T-helper 17 cell (primary cell): ENCODE measurements around the gene DENND11. TPM values are rescaled to one million over a fixed set of nuclear protein-coding genes. Genes with fewer than 3 reads are reported as not detected.

Experiments used
- ATAC-seq: fragments of 150-1000 bp; cut with Tn5 transposase; 2 replicates; pipeline ENCODE4 v1.10.0; 2021; ENCODE audit warnings: mild to moderate bottlenecking, moderate library complexity
- DNase-seq, 3 donors: peaks; one replicate each; pipeline versions ENCODE4 v3.0.0 to v3.0.0-alpha.2; 2020 to 2021
- H3K9me3 ChIP-seq: one replicate; pipeline ENCODE4 v1.7.0; 2013; ENCODE audit warnings: low read length, mild to moderate bottlenecking; ENCODE audit not compliant: control insufficient read depth, poor library complexity, severe bottlenecking
- H3K27ac Mint-ChIP-seq: one replicate; pipeline ENCODE4 v1.8.0; 2022; ENCODE audit warnings: mild to moderate bottlenecking, moderate library complexity, mixed read lengths
- H3K27me3 Mint-ChIP-seq: one replicate; pipeline ENCODE4 v1.8.0; 2022; ENCODE audit warnings: mixed read lengths
- H3K36me3 Mint-ChIP-seq: one replicate; pipeline ENCODE4 v1.8.0; 2022; ENCODE audit warnings: low read depth, mixed read lengths
- H3K4me1 Mint-ChIP-seq: one replicate; pipeline ENCODE4 v1.8.0; 2022; ENCODE audit warnings: mild to moderate bottlenecking, mixed read lengths
- H3K4me3 Mint-ChIP-seq: one replicate; pipeline ENCODE4 v1.8.0; 2022; ENCODE audit warnings: mild to moderate bottlenecking, moderate library complexity, mixed read lengths
- total RNA-seq, 4 donors: library from RNA in 2 of 4; stranded (reverse) in 2 of 4; gene quantifications; one replicate each; pipeline ENCODE4 v1.2.3 and lab custom pipeline; 2022 to 2026

The DENND11 gene
- total RNA-seq, 2 donors from 2014 or later, result 34.1 to 37.6 TPM

DNA sequence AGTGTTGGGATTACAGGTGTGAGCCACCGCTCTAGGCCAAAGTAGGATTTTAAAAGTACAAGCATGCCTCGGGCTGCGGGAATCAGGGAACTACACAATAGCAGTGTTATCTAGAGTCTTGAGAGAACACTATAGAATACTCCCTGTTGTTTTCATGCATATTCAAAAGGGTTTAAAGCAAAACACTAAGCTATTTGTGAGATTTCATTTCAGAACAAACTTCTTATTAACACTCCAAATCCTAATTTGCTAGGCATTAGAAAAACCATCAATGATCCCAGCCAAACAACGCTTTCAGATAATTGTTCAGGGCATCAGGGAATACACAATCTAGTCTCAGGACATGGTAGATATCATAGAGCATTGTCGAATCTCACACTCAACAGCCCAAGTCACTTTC is 13.9 kb downstream of the DENND11 start:
- H3K4me1 Mint-ChIP-seq, result peaks cover 24% of the 10 kb centered on the region
- H3K27me3 Mint-ChIP-seq, result no peaks in the 10 kb centered on the region

DNA sequence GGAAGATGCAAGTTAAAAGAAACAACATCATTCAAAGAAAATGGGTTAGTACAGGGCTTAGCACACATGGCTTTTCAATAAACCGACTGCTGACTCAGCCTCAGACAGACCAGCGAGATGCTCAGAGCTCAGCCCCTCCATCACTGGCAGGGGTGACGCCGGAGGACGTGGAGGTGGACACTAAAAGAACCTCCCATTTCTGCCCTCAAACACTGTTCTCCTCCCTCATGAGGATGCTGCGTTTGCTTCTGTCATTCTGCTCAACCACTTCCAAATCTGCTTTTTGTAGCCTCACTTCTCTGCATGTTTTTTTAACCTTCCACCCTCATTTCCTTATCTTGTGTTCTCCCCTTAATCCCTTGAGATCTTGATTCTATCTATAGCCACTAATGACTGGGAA is 15.3 kb downstream of the DENND11 start:
- no peak overlapping the region for H3K4me3 Mint-ChIP-seq
- no peak for DNase-seq

More for the DNA sequence above, 13.9 kb downstream of the DENND11 start:
- Mint-ChIP-seq H3K36me3 (peaks cover 15% of the 10 kb centered on the region), H3K4me3 (no peak overlapping the region), H3K27ac (no peak overlapping the region)
- ATAC-seq, result no peak
- H3K9me3 ChIP-seq, result no peaks in the 10 kb centered on the region
- DNase-seq, result no peak

DNA sequence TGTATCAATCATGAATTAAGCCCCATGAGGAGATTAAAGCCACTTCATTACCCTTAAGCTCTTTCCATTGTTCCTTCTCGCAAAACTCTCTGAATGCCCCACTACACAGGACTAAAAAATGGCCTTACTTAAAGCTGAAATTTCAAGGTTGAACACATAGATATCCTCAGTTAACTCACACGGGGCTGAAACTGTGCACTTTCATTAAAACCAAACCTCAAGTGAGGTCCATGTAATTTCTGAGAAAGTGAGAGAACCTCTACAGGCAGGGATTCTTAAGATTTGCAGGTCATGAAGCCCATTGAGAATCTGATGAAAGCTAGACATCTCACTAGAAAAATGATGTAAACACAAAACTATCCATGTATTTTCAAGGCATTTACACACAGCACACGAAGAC is 15.9 kb downstream of the DENND11 start:
- no peak for ATAC-seq
- no peak overlapping the region for H3K4me3 Mint-ChIP-seq
- no peaks in the 10 kb centered on the region for H3K9me3 ChIP-seq
- no peak for DNase-seq
- no peak overlapping the region for H3K27ac Mint-ChIP-seq
- peaks cover 17% of the 10 kb centered on the region for H3K4me1 Mint-ChIP-seq
- H3K36me3 Mint-ChIP-seq, result peaks cover 18% of the 10 kb centered on the region
- H3K27me3 Mint-ChIP-seq, result no peaks in the 10 kb centered on the region

More for the DNA sequence above, 15.3 kb downstream of the DENND11 start:
- no peak for ATAC-seq
- H3K4me1 Mint-ChIP-seq, result peaks cover 17% of the 10 kb centered on the region
- H3K36me3 Mint-ChIP-seq, result peaks cover 18% of the 10 kb centered on the region
- peak overlapping the region; percentile 45 for H3K27ac Mint-ChIP-seq
- H3K9me3 ChIP-seq, result no peaks in the 10 kb centered on the region
- H3K27me3 Mint-ChIP-seq, result no peaks in the 10 kb centered on the region

DNA sequence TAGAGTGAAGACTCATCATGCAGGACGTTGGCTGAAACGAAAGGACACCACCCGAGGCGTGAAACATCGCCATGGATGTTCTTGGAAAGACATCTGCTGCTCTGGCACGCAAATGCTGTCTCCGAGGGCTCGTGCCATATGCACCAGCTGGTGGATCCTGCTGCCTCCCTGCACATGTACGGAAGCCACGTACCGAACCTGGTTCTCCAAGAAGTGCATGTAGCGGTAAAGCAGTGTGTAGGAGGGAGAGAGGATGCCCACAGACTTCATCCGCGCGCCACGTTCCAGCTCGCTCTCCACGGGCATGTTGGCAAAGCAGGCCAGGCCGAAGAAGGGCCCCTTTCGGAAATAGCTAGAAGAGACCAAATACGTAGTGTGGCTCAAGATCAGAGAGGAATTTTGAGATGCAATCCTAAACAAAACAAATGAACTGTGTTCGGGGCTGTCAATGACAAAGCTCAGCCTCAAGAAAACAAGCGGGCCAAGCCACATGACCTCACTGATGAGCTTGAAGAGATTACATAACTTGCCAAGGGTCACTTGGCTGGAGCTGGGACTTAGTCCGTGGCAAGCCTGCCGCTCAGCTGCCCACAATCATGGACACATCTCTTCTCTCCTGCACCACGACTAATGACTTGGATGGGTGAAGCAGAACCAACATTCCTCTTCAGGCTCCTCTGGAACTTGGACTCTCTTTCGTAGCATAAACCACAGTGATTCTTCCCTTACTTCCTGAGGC is 16.5 kb downstream of the DENND11 start:
- Mint-ChIP-seq H3K4me3 (no peak overlapping the region), H3K27me3 (no peaks in the 10 kb centered on the region), H3K27ac (no peak overlapping the region), H3K4me1 (peaks cover 17% of the 10 kb centered on the region), H3K36me3 (peaks cover 18% of the 10 kb centered on the region)
- no peak for DNase-seq
- no peak for ATAC-seq
- no peaks in the 10 kb centered on the region for H3K9me3 ChIP-seq

DNA sequence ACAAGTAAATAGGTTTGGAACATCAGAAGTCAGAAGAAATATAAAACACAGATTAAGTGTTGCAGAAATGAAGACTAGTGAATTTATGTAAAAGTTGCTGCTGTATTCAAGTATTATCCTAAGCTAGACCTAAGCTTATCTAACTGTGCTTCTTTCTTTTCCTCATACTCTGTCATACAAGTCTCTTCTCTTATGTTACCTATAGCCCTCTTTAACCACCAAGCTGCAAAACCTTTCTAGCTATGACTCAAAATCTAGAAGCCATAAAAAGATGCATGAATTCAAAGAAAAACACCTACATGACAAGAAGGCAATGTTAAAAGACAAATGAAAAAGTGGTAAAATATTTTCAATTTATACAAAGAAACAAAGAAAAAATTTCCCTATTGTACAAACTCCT is 23.0 kb downstream of the DENND11 start:
- H3K9me3 ChIP-seq, result no peaks in the 10 kb centered on the region
- Mint-ChIP-seq H3K4me1 (peaks cover 13% of the 10 kb centered on the region), H3K36me3 (peaks cover 5% of the 10 kb centered on the region), H3K4me3 (no peak overlapping the region), H3K27ac (no peak overlapping the region), H3K27me3 (no peaks in the 10 kb centered on the region)
- DNase-seq (no peak), ATAC-seq (no peak)

DNA sequence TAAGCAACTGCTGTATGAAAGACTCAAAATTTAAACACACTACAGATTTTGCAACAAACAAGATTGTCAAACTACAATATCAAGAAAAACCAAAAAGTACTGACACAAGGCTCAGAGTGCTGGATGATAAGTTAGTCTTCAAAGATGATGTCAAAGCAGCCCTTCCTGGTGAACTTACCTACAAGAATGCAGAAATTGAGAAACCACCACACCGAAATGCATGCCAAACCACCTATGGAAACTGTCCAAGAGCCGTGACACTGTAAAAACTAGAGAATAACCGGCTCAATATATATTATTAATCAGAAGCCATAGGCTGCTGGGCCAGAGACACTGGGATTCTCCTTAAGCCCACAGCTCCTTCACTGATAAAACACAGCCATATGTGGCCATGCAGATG is 25.3 kb downstream of the DENND11 start:
- ATAC-seq, result no peak
- no peak overlapping the region for H3K27ac Mint-ChIP-seq

DNA sequence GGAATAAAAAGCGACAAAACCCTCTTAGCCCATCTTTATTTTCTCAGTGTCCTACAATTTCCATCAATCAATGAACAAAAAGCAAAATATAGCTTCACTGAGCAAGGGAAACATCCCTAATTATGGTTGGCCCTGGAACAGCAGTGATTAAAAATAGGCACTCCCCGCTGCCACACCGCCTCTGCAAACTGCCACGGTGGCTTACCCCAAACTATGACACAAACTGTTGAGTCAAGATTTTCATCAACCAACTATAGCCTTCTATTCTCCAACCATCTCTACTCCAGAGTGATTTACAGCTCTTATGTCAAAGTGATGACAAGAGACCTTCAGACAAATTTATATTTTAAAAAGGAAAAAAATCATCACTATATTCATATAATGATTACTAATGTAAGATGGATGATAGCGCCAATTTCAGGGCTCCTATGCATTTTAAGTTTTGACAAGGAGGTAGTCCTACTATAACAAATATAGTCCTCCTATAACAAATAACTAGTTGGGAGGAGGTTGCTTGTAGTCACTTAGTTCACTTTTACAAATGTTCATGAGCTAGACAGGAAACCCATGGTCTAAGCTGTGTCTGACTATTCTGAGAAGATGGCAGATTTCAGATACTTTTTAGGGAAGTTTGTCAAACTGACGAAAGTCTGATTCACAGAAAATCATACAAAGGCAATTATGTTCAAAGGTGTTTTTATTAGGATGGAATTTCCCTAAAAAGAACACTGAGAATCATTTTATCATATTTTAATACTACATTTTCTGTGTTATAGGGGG is 26.3 kb downstream of the DENND11 start:
- no peak overlapping the region for H3K4me3 Mint-ChIP-seq
- H3K27me3 Mint-ChIP-seq, result no peaks in the 10 kb centered on the region
- DNase-seq (no peak), ATAC-seq (no peak)
- peaks cover 3% of the 10 kb centered on the region for H3K36me3 Mint-ChIP-seq
- no peak overlapping the region for H3K27ac Mint-ChIP-seq
- H3K9me3 ChIP-seq, result no peaks in the 10 kb centered on the region
- H3K4me1 Mint-ChIP-seq, result peaks cover 13% of the 10 kb centered on the region

More for the DNA sequence above, 25.3 kb downstream of the DENND11 start:
- peaks cover 3% of the 10 kb centered on the region for H3K36me3 Mint-ChIP-seq
- H3K4me1 Mint-ChIP-seq, result peaks cover 13% of the 10 kb centered on the region
- no peaks in the 10 kb centered on the region for H3K27me3 Mint-ChIP-seq
- H3K9me3 ChIP-seq, result no peaks in the 10 kb centered on the region
- DNase-seq, result no peak
- no peak overlapping the region for H3K4me3 Mint-ChIP-seq

DNA sequence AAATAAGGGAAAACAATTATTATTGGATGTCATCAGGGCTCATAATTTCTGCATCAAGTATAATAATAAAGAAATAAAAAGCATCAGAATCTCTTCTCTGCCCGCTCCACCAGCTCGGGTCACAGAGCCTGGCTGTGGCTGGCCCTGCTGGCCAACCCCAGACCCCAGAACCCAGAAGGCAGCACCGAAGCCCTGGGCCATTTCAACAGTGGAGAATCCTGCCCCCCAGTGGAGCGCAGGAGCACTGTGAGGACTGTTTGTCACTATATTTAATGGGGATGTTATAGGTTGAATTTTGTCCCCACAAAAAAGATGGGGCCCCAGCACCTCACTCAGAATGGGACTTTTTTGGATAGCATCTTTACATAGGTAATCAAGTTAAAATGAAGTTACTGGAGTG is 27.3 kb downstream of the DENND11 start:
- Mint-ChIP-seq H3K4me3 (no peak overlapping the region), H3K36me3 (peaks cover 6% of the 10 kb centered on the region), H3K27ac (no peak overlapping the region), H3K27me3 (no peaks in the 10 kb centered on the region), H3K4me1 (peaks cover 9% of the 10 kb centered on the region)
- no peak for DNase-seq
- no peaks in the 10 kb centered on the region for H3K9me3 ChIP-seq
- no peak for ATAC-seq

DNA sequence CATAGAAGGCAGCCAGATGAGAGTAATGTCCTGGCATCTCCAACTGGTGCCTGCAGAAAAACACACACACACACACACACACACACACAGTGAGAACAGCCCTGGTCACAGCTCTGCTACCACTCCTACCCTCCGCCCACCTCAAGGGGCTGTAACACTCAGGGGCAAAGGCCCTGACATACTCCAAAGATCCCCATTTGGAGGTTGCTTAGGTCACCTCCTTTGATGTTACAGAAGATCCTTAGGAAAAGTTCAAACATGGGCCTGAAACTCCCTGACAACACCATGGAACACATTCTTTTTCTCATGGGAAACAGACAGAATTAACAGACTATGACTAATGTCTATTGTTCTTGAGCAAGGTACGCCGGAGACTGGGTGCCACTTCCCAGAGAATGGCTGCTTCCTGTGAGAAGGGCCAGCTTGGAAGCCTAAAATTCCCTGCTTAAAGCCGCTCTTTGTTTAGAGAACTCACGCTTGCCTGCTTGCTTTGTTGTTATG is 27.7 kb downstream of the DENND11 start:
- H3K4me3 Mint-ChIP-seq, result no peak overlapping the region
- ATAC-seq (no peak), DNase-seq (no peak)
- H3K4me1 Mint-ChIP-seq, result peaks cover 9% of the 10 kb centered on the region
- no peaks in the 10 kb centered on the region for H3K27me3 Mint-ChIP-seq
- H3K9me3 ChIP-seq, result no peaks in the 10 kb centered on the region
- H3K27ac Mint-ChIP-seq, result no peak overlapping the region
- peaks cover 6% of the 10 kb centered on the region for H3K36me3 Mint-ChIP-seq

DNA sequence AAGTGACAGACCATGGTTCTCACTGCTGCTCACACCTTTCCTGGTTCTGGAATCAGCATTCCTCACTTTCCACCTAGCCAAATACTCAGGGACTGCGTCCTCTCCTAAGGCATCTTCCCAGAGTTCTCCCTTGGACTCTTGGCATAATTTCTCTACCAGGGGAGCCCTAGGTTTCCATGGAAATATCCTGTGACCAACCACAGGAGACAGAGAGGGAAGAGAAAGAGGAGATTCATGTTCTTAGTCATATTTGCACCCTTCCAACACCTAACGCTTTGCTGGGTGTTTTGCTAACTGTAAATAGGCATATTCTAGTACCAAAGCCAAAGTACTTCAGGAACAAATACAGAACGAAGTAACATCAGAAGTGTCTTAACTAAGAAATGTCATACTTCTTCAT is 28.6 kb downstream of the DENND11 start:
- no peaks in the 10 kb centered on the region for H3K9me3 ChIP-seq
- DNase-seq, result no peak
- no peak for ATAC-seq
- H3K36me3 Mint-ChIP-seq, result peaks cover 8% of the 10 kb centered on the region
- peaks cover 13% of the 10 kb centered on the region for H3K4me1 Mint-ChIP-seq
- no peak overlapping the region for H3K27ac Mint-ChIP-seq
- no peak overlapping the region for H3K4me3 Mint-ChIP-seq
- H3K27me3 Mint-ChIP-seq, result no peaks in the 10 kb centered on the region

DNA sequence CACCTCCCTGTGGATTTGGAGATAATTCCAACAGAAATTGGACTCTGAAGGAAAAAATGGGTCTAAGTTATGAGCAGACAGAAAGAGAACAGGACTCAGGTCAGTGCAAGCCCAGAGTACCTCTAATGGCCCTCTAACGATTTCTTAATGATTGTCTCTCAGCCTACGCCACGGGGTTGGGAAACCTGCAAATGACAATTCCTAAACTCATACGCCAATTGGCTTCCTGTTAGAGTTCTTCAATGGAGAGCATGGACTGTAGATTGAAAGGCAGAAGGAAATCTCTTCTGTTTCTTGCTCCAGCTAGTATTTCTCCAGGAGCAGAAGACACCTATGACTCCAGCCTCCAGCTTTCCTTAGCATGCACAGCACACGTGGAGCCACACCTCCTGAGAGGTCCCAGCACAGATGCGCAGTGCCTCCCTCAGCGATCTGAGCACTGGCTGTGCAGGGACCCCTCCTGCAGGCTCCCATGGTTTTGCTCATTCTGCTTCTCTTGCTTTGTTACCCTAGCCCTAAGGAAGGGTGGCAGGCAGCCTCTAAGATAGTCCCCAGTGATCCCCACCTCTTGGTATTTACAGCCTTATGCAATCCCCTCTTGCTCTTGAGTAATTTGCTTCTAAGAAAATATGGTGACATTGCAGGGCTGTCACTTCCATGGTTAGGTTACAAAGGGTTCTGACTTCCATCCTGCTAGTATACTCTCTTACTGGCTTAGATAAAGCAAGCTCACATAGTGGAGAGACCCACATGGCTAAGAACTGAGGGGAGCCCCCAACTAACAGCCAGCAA is 30.1 kb downstream of the DENND11 start:
- peaks cover 13% of the 10 kb centered on the region for H3K4me1 Mint-ChIP-seq
- H3K27ac Mint-ChIP-seq, result peak overlapping the region; percentile 9

DNA sequence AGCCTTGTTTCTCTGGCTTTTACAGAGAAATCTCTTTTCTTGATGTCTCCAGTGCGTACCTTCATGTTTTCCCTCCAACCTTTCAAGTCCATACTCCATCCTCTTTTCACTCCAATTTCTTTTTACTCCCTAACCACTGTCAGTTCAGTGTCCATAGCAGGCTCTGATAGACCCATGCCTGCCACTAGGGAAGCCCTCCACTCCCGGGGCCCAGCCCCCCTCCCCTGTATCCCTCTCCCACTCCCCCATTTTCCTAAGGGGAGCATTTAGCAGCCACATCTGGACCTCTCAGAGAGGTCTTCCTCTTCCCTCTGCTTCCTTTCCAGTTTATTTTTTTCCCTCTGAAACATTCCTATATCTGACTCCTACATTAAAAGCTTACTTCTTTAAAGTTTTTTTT is 33.1 kb downstream of the DENND11 start:
- Mint-ChIP-seq H3K4me1 (peaks cover 14% of the 10 kb centered on the region), H3K4me3 (no peak overlapping the region), H3K27me3 (no peaks in the 10 kb centered on the region), H3K27ac (peak overlapping the region; percentile 68), H3K36me3 (peaks cover 15% of the 10 kb centered on the region)
- DNase-seq (no peak), ATAC-seq (no peak)
- no peaks in the 10 kb centered on the region for H3K9me3 ChIP-seq

More for the DNA sequence above, 30.1 kb downstream of the DENND11 start:
- no peak for ATAC-seq
- Mint-ChIP-seq H3K4me3 (no peak overlapping the region), H3K36me3 (peaks cover 8% of the 10 kb centered on the region), H3K27me3 (no peaks in the 10 kb centered on the region)
- DNase-seq, result no peak
- H3K9me3 ChIP-seq, result no peaks in the 10 kb centered on the region

DNA sequence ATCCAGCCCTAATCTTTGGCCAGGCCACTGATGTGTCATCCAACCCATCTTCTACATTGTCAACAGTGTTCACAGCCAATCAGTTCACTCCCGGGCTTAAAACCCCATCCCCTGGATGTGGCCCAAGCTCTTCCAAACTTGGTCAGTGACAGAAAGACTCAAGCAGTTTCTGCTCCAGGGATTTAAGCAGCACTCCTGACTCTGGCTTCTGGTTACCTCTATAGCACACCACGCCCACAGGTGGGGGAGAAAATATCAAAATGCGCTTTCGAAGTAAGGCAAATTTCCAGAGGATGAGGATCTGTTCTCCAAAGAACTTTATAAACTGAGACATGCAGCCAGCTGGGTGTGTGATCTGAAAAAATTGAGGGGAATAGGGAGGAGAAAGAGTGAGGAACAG is 35.9 kb downstream of the DENND11 start:
- H3K4me1 Mint-ChIP-seq, result peaks cover 15% of the 10 kb centered on the region
- peak overlapping the region; percentile 67 for H3K4me3 Mint-ChIP-seq
- H3K27ac Mint-ChIP-seq, result peak overlapping the region; percentile 86
- H3K27me3 Mint-ChIP-seq, result no peaks in the 10 kb centered on the region
- DNase-seq (no peak), ATAC-seq (no peak)
- H3K36me3 Mint-ChIP-seq, result peaks cover 12% of the 10 kb centered on the region
- H3K9me3 ChIP-seq, result no peaks in the 10 kb centered on the region
